CD4-positive, alpha-beta T cell (primary cell): ENCODE results near the gene DCAF6. TPM values are rescaled to one million over a fixed set of nuclear protein-coding genes. Genes with fewer than 3 reads are reported as not detected.

Experiments used
- ATAC-seq: fragments of 200-7000 bp; cut with Tn5 transposase; one replicate; pipeline ENCODE4 v1.10.0; 2022; ENCODE audit warnings: mild to moderate bottlenecking; ENCODE audit not compliant: poor library complexity
- CTCF ChIA-PET: fragments of 350-600 bp; sonication (Branson Sonifier 250); formaldehyde crosslinking; loops from one replicate; lab custom pipeline; 2021; ENCODE audit warnings: antibody characterized with exemption, inconsistent platforms; lab: Charles Lee
- POLR2A ChIA-PET: fragments of 350-600 bp; sonication (Branson Sonifier 250); formaldehyde crosslinking; loops from one replicate; lab custom pipeline; 2021; ENCODE audit warnings: antibody characterized with exemption, inconsistent platforms; lab: Charles Lee
- DNase-seq, 14 experiments: peaks; one replicate each; pipeline ENCODE4 v3.0.0-alpha.2; 2013 to 2020; ENCODE audit warnings: mixed read lengths in 2 of 14
- H3K27ac ChIP-seq, 2 donors: one replicate each; pipeline versions ENCODE4 v1.5.1 to v1.7.0; 2013; ENCODE audit warnings: low read length in 2 of 2, low read depth in 1 of 2, mild to moderate bottlenecking in 1 of 2
- H3K27me3 ChIP-seq, 2 experiments: 1 replicate in 1 of 2; 2 replicates in 1 of 2; pipeline versions ENCODE4 v1.6.1 to v1.7.0; 2013; ENCODE audit warnings: low read length in 2 of 2, control low read depth in 1 of 2, mild to moderate bottlenecking in 1 of 2, moderate library complexity in 1 of 2; ENCODE audit not compliant: insufficient read depth in 2 of 2, control insufficient read depth in 1 of 2
- H3K36me3 ChIP-seq: one replicate; pipeline ENCODE4 v1.6.1; 2013; ENCODE audit warnings: low read length, control low read depth; ENCODE audit not compliant: insufficient read depth
- H3K4me1 ChIP-seq: one replicate; pipeline ENCODE4 v1.6.1; 2013; ENCODE audit warnings: low read length, control low read depth; ENCODE audit not compliant: insufficient read depth
- H3K4me3 ChIP-seq: one replicate; pipeline ENCODE4 v1.5.1; 2013; ENCODE audit warnings: mild to moderate bottlenecking, low read length, moderate library complexity
- H3K9me3 ChIP-seq, 2 experiments: 1 replicate in 1 of 2; 2 replicates in 1 of 2; pipeline versions ENCODE4 v1.6.1 to v1.7.0; 2013; ENCODE audit warnings: low read length in 2 of 2, mild to moderate bottlenecking in 2 of 2, control low read depth in 1 of 2, moderate library complexity in 1 of 2; ENCODE audit not compliant: control insufficient read depth in 1 of 2, insufficient read depth in 1 of 2
- H3K27ac Mint-ChIP-seq: one replicate; pipeline ENCODE4 v1.8.0; 2020; ENCODE audit warnings: mixed read lengths
- H3K27me3 Mint-ChIP-seq: one replicate; pipeline ENCODE4 v1.8.0; 2021; ENCODE audit warnings: mixed read lengths
- H3K36me3 Mint-ChIP-seq: one replicate; pipeline ENCODE4 v1.8.0; 2021; ENCODE audit warnings: low read depth, mixed read lengths
- H3K4me1 Mint-ChIP-seq: one replicate; pipeline ENCODE4 v1.8.0; 2021; ENCODE audit warnings: low read depth, mixed read lengths
- H3K4me3 Mint-ChIP-seq: one replicate; pipeline ENCODE4 v1.8.0; 2020; ENCODE audit warnings: mild to moderate bottlenecking, mixed read lengths
- H3K9me3 Mint-ChIP-seq: one replicate; pipeline ENCODE4 v1.8.0; 2020; ENCODE audit warnings: mixed read lengths
- intact Hi-C, 2 experiments: fragments of 100-400 bp; cut with DNase I in 1 of 2; cut with micrococcal nuclease in 1 of 2; formaldehyde crosslinking; loops; one replicate each; pipeline versions ENCODE4 v1.15.1 to v1.9.0; 2023 to 2025; cut with DNase I, micrococcal nuclease
- total RNA-seq, 174 experiments: library from RNA in 2 of 174; stranded (reverse) in 2 of 174; gene quantifications; one replicate each; pipeline ENCODE4 v1.2.3 and lab custom pipeline; 2021 to 2026
- TF ChIP-seq, protein P1 (sequence below): fragments of 200-600 bp; IDR thresholded peaks from one replicate; pipeline ENCODE4 v1.8.0; 2022; ENCODE audit warnings: antibody characterized with exemption, mild to moderate bottlenecking

DCAF6 gene
- total RNA-seq, 2 experiments from 2014 or later: 13.3 to 13.6 TPM

DNA sequence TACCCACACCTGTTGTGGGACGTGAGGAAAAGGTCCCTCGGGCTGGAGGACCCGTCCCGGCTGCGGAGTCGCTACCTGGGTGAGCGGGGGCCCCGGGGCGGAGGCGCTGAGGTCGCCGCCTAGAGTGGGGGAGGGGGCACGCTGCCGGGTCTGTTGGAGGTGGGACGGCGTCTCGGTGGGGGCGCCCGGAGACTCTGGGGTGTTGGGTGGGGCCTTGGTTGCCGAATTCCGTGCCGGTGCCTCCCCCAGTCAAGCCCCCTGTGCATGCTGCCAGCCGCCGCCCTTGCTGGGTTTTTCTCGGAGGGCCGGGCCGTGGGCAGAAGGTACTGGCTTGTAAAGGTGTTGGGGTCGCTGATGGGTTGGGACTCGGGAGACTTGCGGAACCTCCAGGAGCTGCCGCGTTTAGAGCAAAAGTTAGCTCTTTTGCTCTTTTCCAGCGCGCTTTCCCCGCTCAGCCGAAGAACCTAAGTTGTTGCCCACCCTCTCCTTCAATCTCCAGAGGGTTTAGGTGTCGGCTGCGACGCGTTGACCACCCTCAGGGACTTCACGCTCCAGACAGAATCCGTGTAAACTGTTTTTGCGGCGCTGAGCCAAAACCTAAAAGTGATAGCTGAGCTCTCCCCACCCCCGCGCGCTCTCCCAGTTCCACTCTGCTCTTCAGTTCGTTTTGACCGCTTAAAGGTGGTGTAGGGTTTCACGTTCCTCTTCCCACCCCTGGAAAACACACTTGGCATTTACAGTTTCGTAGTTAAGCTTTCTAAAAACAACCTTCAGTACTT lies 636 bp downstream of the DCAF6 start, which contains the start of gene MPC2:
Gene MPC2 (minus strand): TSS at position 143 of the 779 bp plus-strand sequence. CDS start 1,231 bp downstream, outside the sequence.
- H3K9me3 ChIP-seq: no peaks in the 10 kb centered on the region
- H3K36me3 ChIP-seq: no peaks in the 10 kb centered on the region
- peak; percentile 45 to 79 (median 58) for DNase-seq
- peak; percentile 8 for ATAC-seq
- peak within 1 kb of the TSS; percentile 94 for H3K4me3 Mint-ChIP-seq
- H3K27ac Mint-ChIP-seq: peak within 1 kb of the TSS; percentile 99
- peaks cover 34% of the 10 kb centered on the region for H3K36me3 Mint-ChIP-seq
- no peaks in the 10 kb centered on the region for H3K9me3 Mint-ChIP-seq
- TF ChIP-seq, protein P1, sequence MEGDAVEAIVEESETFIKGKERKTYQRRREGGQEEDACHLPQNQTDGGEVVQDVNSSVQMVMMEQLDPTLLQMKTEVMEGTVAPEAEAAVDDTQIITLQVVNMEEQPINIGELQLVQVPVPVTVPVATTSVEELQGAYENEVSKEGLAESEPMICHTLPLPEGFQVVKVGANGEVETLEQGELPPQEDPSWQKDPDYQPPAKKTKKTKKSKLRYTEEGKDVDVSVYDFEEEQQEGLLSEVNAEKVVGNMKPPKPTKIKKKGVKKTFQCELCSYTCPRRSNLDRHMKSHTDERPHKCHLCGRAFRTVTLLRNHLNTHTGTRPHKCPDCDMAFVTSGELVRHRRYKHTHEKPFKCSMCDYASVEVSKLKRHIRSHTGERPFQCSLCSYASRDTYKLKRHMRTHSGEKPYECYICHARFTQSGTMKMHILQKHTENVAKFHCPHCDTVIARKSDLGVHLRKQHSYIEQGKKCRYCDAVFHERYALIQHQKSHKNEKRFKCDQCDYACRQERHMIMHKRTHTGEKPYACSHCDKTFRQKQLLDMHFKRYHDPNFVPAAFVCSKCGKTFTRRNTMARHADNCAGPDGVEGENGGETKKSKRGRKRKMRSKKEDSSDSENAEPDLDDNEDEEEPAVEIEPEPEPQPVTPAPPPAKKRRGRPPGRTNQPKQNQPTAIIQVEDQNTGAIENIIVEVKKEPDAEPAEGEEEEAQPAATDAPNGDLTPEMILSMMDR: no peak
- H3K4me3 ChIP-seq: peak within 1 kb of the TSS; percentile 95
- H3K4me1 ChIP-seq: peaks cover 5% of the 10 kb centered on the region
- peak within 1 kb of the TSS; percentile 77 to 93 for H3K27ac ChIP-seq
- H3K4me1 Mint-ChIP-seq: peaks cover 69% of the 10 kb centered on the region
- ChIA-PET CTCF (interaction anchor here (1.8 kb wide), 1 partner anchor 717 kb away, joined by 5 read pairs; the partner anchor contains the start of gene POU2F1), POLR2A (interaction anchor here (0.8 to 2.3 kb wide), 16 partner anchors 10 to 1858 kb away, joined by 3 to 16 read pairs (median 4); partner anchors contain the start of genes ADCY10, CREG1 and MPZL1)
- H3K27me3 ChIP-seq: no peaks in the 10 kb centered on the region
- H3K27me3 Mint-ChIP-seq: no peaks in the 10 kb centered on the region
- intact Hi-C loops: loop anchor here (1.0 to 10.0 kb wide), 12 partner anchors 128 to 1958 kb away; partner anchors contain the start of genes POU2F1 (in 2 of the 2), METTL18 (in 1 of the 2), SCYL3 (in 1 of the 2) and TADA1 (in 1 of the 2)

DNA sequence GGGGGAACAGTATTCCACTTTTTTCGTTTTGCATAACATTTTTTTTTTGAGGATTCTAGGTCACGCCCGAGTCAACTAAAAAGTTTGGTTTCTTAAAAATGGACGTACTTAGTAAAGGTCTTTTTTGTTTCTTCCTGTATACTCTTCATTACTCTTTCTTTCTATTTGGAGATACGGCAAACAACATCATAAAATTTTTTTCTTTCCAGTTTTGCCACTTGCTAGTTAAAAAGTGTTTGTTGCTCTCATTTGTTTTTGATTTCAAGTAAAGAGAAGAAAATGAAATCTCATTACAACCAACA lies 1.2 kb downstream of the DCAF6 start:
- H3K4me3 ChIP-seq: peak overlapping the region; percentile 95
- intact Hi-C loops: loop anchor here (2.0 to 10.0 kb wide), 10 partner anchors 127 to 1957 kb away; partner anchors contain the start of genes POU2F1 (in 2 of the 2), METTL18 (in 1 of the 2), SCYL3 (in 1 of the 2) and TADA1 (in 1 of the 2)
- no peaks in the 10 kb centered on the region for H3K36me3 ChIP-seq
- Mint-ChIP-seq H3K4me1 (peaks cover 66% of the 10 kb centered on the region), H3K36me3 (peaks cover 34% of the 10 kb centered on the region), H3K9me3 (no peaks in the 10 kb centered on the region), H3K27ac (peak overlapping the region; percentile 99), H3K27me3 (no peaks in the 10 kb centered on the region), H3K4me3 (peak overlapping the region; percentile 94)
- ChIA-PET CTCF (no interaction called here), POLR2A (interaction anchor here (0.8 to 1.9 kb wide), 4 partner anchors 10 to 598 kb away, joined by 3 to 9 read pairs (median 4); partner anchors contain the start of gene MPZL1)
- no peaks in the 10 kb centered on the region for H3K27me3 ChIP-seq
- DNase-seq: no peak
- TF ChIP-seq, protein P1: no peak
- H3K9me3 ChIP-seq: no peaks in the 10 kb centered on the region
- H3K4me1 ChIP-seq: peaks cover 5% of the 10 kb centered on the region
- H3K27ac ChIP-seq: peak overlapping the region in 1 of 2 donors; percentile 93
- no peak for ATAC-seq

DNA sequence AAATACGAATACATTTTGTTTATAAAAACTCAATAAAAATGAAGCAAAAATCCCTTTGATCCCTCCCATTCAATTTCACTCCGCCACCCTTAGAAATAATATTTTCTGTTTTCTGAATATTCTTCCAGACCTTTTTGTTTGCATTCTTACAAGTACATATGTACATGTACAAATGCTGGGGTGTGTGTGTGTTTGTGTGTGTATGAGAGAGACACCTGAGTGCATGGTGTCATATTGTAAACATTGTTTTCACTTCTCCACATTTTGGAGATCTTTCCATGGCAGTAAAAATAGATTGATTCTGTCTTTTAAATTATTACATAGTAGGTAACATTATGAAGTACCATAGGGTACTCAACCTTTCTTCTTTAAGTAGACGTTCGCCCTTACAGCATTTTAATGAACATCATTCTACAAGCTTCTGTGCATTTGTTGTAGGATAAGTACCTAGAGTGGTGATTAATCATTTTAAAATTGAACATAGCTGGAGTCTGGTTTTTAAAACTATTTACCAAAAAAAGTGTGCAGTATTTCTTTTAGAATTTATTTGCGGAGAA lies 1.7 kb downstream of the DCAF6 start:
- Mint-ChIP-seq H3K4me3 (peak overlapping the region; percentile 94), H3K36me3 (peaks cover 34% of the 10 kb centered on the region), H3K27ac (peak overlapping the region; percentile 99), H3K27me3 (no peaks in the 10 kb centered on the region), H3K9me3 (no peaks in the 10 kb centered on the region), H3K4me1 (peaks cover 61% of the 10 kb centered on the region)
- peaks cover 5% of the 10 kb centered on the region for H3K4me1 ChIP-seq
- intact Hi-C loops: loop anchor here (5.0 to 10.0 kb wide), 9 partner anchors 127 to 1957 kb away; partner anchors contain the start of genes POU2F1 (in 2 of the 2), METTL18 (in 1 of the 2), SCYL3 (in 1 of the 2) and TADA1 (in 1 of the 2)
- H3K9me3 ChIP-seq: peaks cover 0 to 3% of the 10 kb centered on the region in 2 experiments
- ChIA-PET POLR2A (interaction anchor here (0.9 kb wide), 1 partner anchor 11 kb away, joined by 4 read pairs; no protein-coding TSS in a partner anchor), CTCF (no interaction called here)
- no peaks in the 10 kb centered on the region for H3K27me3 ChIP-seq
- ATAC-seq (no peak), DNase-seq (no peak)
- no peak overlapping the region for H3K27ac ChIP-seq
- TF ChIP-seq, protein P1: no peak
- no peaks in the 10 kb centered on the region for H3K36me3 ChIP-seq
- peak overlapping the region; percentile 95 for H3K4me3 ChIP-seq
